NCI-H146 (cell line): ENCODE data around the gene ACSL3.
"Not testable (repeated sequence)": the region's sequence is repeated elsewhere in the genome, so short reads cannot be mapped to it uniquely, and the experiment has no call there.

Experiments used
- DNase-seq: peaks from one replicate; lab custom pipeline; 2025; lab: John Stamatoyannopoulos, UW

ACSL3 gene

GRCh38 chr2:222976521-222977061 lies 115.8 kb downstream of the ACSL3 start:
- no peak for DNase-seq

GRCh38 chr2:222977121-222977520 lies 116.3 kb downstream of the ACSL3 start:
- DNase-seq, result no peak

- DNase-seq, result no peak
These were observed 118.0 kb downstream of the ACSL3 start for GRCh38 chr2:222978850-222979249.

- DNase-seq, result no peak
These were observed 118.6 kb downstream of the ACSL3 start for GRCh38 chr2:222979484-222979883.

- peak; percentile 62 for DNase-seq
These were observed 121.4 kb downstream of the ACSL3 start for GRCh38 chr2:222982010-222982908.

GRCh38 chr2:222982909-222983265 lies 122.1 kb downstream of the ACSL3 start:
- no peak for DNase-seq

GRCh38 chr2:222984908-222985307 lies 124.1 kb downstream of the ACSL3 start:
- no peak for DNase-seq

GRCh38 chr2:222989431-222989830 lies 128.6 kb downstream of the ACSL3 start:
- DNase-seq, result no peak

- not testable (repeated sequence) for DNase-seq
These were observed 129.4 kb downstream of the ACSL3 start for GRCh38 chr2:222990206-222990605.

GRCh38 chr2:222992137-222992536 lies 131.3 kb downstream of the ACSL3 start:
- DNase-seq, result no peak
